Lower lobe of right lung (tissue), 2 donors: ENCODE measurements around the gene TRMT11. TPM values are rescaled to one million over a fixed set of nuclear protein-coding genes. Genes with fewer than 3 reads are reported as not detected.

ENCODE experiments used
- ATAC-seq, 2 donors: fragments of 200-7000 bp; cut with Tn5 transposase; one replicate each; pipeline ENCODE4 v1.9.1; 2020 to 2022; ENCODE audit warnings: mild to moderate bottlenecking in 2 of 2, moderate library complexity in 2 of 2
- DNase-seq: peaks from one replicate; pipeline ENCODE4 v3.0.0-alpha.2; 2020
- H3K27ac ChIP-seq: fragments of 200-600 bp; one replicate; pipeline ENCODE4 v1.8.0; 2022
- H3K27me3 ChIP-seq: fragments of 200-600 bp; one replicate; pipeline ENCODE4 v1.8.0; 2022; ENCODE audit warnings: low read depth
- H3K36me3 ChIP-seq: fragments of 200-600 bp; one replicate; pipeline ENCODE4 v1.8.0; 2022; ENCODE audit warnings: mild to moderate bottlenecking
- H3K4me1 ChIP-seq: fragments of 200-600 bp; one replicate; pipeline ENCODE4 v1.8.0; 2022
- H3K4me3 ChIP-seq: fragments of 200-600 bp; one replicate; pipeline ENCODE4 v1.8.0; 2022; ENCODE audit warnings: mild to moderate bottlenecking
- H3K9me3 ChIP-seq: fragments of 200-600 bp; one replicate; pipeline ENCODE4 v1.8.0; 2022
- intact Hi-C: fragments of 100-400 bp; cut with DNase I; formaldehyde crosslinking; loops from one replicate; pipeline ENCODE4 v1.11.0; 2022
- total RNA-seq: library from RNA; stranded (reverse); fragmentation: NEBNext Ultra II Directional; extraction: Animal tissue kit (Norgen Biotek cat#: 25700); gene quantifications from one replicate; pipeline ENCODE4 v1.2.1, GENCODE V29; 2021
- TF ChIP-seq, protein P1 (sequence below): fragments of 200-600 bp; IDR thresholded peaks from one replicate; pipeline ENCODE4 v1.8.0; 2022; ENCODE audit warnings: antibody characterized with exemption, mild to moderate bottlenecking
- donor health status: DM: no; HTN: yes; CAD: no; lungs with severe emphysema.

TRMT11 gene
- total RNA-seq, 1 donor from 2014 or later, result 17.1 TPM

DNA sequence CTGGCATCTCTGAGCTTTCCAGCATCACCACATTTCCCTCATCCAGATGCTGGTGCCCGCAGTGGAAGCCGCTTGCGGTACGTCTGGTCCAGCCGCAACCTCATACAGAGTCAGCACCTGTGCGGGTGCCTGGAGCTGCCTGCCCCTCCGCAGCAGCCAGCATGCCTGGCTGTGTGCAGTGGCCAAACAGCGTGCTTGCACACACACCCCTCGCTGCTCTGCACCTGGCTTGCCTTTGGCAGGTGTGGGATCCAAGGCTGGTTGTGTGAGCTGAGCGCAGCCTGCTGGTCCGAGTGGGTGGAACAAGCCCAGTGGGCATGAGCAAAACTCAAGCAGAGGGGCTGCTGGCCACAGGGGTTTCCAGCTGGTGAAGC lies 32.9 kb upstream of the TRMT11 start:
- peak; percentile 45 for DNase-seq
- Histone ChIP-seq H3K4me3 (no peak overlapping the region), H3K36me3 (no peaks in the 10 kb centered on the region), H3K4me1 (peaks cover 12% of the 10 kb centered on the region), H3K27ac (no peak overlapping the region), H3K9me3 (no peaks in the 10 kb centered on the region), H3K27me3 (no peaks in the 10 kb centered on the region)
- no peak for ATAC-seq
- intact Hi-C loops, result no loop called here
- TF ChIP-seq, protein P1, sequence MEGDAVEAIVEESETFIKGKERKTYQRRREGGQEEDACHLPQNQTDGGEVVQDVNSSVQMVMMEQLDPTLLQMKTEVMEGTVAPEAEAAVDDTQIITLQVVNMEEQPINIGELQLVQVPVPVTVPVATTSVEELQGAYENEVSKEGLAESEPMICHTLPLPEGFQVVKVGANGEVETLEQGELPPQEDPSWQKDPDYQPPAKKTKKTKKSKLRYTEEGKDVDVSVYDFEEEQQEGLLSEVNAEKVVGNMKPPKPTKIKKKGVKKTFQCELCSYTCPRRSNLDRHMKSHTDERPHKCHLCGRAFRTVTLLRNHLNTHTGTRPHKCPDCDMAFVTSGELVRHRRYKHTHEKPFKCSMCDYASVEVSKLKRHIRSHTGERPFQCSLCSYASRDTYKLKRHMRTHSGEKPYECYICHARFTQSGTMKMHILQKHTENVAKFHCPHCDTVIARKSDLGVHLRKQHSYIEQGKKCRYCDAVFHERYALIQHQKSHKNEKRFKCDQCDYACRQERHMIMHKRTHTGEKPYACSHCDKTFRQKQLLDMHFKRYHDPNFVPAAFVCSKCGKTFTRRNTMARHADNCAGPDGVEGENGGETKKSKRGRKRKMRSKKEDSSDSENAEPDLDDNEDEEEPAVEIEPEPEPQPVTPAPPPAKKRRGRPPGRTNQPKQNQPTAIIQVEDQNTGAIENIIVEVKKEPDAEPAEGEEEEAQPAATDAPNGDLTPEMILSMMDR, result no peak

DNA sequence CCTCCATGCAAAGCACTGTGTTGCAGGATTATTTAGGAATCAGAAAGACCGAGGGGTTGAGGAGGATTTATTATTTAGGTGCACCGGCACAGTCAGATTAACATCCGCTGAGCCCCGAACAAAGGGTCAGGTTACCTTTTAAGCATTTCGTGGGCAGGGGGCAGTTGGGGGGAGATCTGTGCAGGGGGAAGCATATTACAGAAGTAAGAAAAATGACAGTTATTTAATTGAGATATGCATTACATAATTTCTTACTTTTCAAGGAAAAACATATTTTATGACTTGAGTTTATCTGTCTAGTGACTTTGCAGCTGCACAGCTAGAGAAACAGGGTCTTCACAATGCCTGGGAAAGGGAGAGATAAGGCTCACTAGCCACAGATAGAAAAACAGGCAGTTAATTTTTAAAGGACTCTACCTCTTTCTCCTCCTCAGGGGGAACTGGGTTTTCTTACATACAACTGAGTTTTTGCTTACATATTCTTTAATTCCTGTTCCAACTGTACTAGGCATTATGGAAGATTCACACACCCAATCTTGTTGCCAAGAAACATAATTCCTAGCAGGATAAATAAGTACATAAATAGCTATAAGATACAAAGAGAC lies 31.5 kb upstream of the TRMT11 start:
- H3K36me3 ChIP-seq, result no peaks in the 10 kb centered on the region
- DNase-seq (no peak), ATAC-seq (no peak)
- H3K4me3 ChIP-seq, result no peak overlapping the region
- intact Hi-C loops, result no loop called here
- no peak overlapping the region for H3K27ac ChIP-seq
- peaks cover 25% of the 10 kb centered on the region for H3K4me1 ChIP-seq
- TF ChIP-seq, protein P1, result no peak
- no peaks in the 10 kb centered on the region for H3K9me3 ChIP-seq
- no peaks in the 10 kb centered on the region for H3K27me3 ChIP-seq

DNA sequence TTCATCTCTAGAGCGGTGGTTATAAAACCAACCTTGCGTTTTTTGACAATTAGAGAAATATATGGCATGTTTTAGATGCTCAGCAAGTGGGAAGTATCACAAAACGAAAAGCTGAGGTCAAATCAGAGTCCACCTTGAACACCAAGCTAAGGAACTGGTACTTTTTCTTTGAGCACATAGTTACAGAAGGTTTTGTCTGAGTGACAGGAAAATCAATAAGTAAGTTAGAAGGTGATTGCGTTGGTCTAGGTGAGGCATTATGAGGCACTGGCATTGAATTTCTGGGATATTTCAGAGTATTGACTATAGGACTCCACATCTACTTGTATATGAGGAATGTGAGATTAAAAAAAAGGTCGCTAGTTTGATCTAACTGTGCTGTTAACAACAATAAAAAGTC lies 30.4 kb upstream of the TRMT11 start:
- DNase-seq, result no peak
- no peaks in the 10 kb centered on the region for H3K9me3 ChIP-seq
- intact Hi-C loops, result no loop called here
- TF ChIP-seq, protein P1, result no peak
- H3K4me1 ChIP-seq, result peaks cover 25% of the 10 kb centered on the region
- H3K36me3 ChIP-seq, result no peaks in the 10 kb centered on the region
- ATAC-seq, result no peak
- no peaks in the 10 kb centered on the region for H3K27me3 ChIP-seq
- H3K27ac ChIP-seq, result peak overlapping the region; percentile 95
- peak overlapping the region; percentile 95 for H3K4me3 ChIP-seq

DNA sequence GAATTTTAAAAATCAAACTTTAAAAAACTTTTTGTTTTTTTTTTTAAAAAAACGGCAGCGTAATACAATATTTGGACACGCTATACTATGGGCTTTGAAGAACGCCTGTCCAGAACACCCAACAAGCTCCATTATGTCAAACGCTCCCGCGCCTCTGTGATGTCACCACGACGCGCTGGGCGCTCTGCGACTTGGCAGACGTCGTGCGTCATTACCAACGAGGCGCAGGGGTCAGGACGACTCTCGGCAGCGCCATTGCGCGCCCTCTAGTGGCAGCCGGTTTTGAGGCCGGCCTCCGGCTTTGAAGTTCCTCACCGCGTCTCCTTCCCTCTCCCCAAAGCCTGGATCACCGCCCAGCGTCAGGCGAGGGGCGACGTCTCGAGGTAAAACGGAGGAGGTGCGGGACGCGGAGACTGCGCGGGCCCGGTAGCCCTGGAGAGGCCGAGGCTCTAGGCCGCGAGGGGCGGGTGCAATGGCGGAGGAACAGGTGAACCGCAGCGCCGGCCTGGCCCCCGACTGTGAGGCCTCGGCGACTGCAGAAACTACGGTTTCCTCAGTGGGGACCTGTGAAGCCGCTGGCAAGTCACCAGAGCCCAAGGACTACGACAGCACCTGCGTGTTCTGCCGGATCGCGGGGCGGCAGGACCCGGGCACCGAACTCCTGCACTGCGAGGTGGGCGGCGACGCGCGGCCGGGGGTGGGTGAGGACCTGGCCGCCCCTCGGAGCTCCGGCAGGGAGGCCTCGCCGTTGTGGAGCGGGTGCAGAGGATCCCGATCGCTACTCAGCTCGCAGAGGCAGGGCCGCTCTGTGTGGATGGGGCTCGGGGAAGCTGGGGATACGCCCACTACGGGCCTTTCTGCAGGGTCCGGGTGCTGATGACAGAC lies 29.6 kb upstream of the TRMT11 start, which contains the start of gene HINT3:
Gene HINT3 (plus strand): TSS at position 265 of the 885 bp plus-strand sequence. CDS start 208 bp downstream, at position 473.
- TF ChIP-seq, protein P1, result peak; percentile 99
- intact Hi-C loops, result no loop called here
- peaks cover 25% of the 10 kb centered on the region for H3K4me1 ChIP-seq

DNA sequence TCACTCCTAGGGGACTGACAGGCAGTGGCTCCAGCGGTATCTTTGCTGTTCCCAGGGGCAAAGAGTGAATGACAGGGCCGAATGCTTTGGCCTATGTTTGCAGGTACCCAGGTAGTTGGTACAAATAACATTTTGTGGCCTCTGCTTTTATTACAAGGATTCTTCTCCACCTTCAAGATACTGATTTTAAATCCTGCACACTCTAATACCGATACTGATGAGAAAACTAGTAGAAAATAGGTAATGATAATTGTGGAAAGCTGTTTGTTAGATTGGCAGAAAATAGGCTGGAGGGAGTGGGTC lies 29.0 kb upstream of the TRMT11 start:
- peak overlapping the region; percentile 95 for H3K4me3 ChIP-seq
- peaks cover 25% of the 10 kb centered on the region for H3K4me1 ChIP-seq
- no peaks in the 10 kb centered on the region for H3K27me3 ChIP-seq
- no peak for ATAC-seq
- intact Hi-C loops, result no loop called here
- H3K27ac ChIP-seq, result peak overlapping the region; percentile 95
- no peaks in the 10 kb centered on the region for H3K36me3 ChIP-seq
- H3K9me3 ChIP-seq, result no peaks in the 10 kb centered on the region
- DNase-seq, result no peak
- TF ChIP-seq, protein P1, result no peak

More for the DNA sequence above, 29.6 kb upstream of the TRMT11 start, which contains the start of gene HINT3:
- Histone ChIP-seq H3K36me3 (no peaks in the 10 kb centered on the region), H3K4me3 (peak within 1 kb of the TSS; percentile 95), H3K27ac (peak within 1 kb of the TSS; percentile 95), H3K9me3 (no peaks in the 10 kb centered on the region), H3K27me3 (no peaks in the 10 kb centered on the region)
- ATAC-seq (peak; percentile 93 to 97), DNase-seq (peak; percentile 99)
